ENCODE measurements around the gene POLDIP2.

The POLDIP2 gene

GRCh38 chr17:28335959-28336871 is 21.1 kb downstream of the POLDIP2 start:
- Histone ChIP-seq H3K27ac (ENCODE audit: low read length) (peak overlapping the region; percentile 88), H3K9me3 (ENCODE audit: control insufficient read depth in 2 of 2, low read length in 2 of 2) (no peaks in the 10 kb centered on the region), H3K27me3 (ENCODE audit: control insufficient read depth in 1 of 2, insufficient read depth in 2 of 2, low read length in 2 of 2) (no peaks in the 10 kb centered on the region), H3K4me3 (ENCODE audit: low read length in 2 of 2) (peak overlapping the region; percentile 94 to 96), H3K4me1 (ENCODE audit: control insufficient read depth, insufficient read depth, low read length) (peaks cover 31% of the 10 kb centered on the region), H3K9ac (ENCODE audit: low read length in 2 of 2) (peak overlapping the region; percentile 94 to 97), H3K36me3 (ENCODE audit: control insufficient read depth in 2 of 2, insufficient read depth in 2 of 2, low read length in 2 of 2) (peaks cover 12 to 19% of the 10 kb centered on the region in 2 donors)

- peak within 1 kb of the TSS; percentile 88 for H3K27ac ChIP-seq (ENCODE audit: low read length)
- no peaks in the 10 kb centered on the region for H3K9me3 ChIP-seq (ENCODE audit: control insufficient read depth in 2 of 2, low read length in 2 of 2)
- peaks cover 31% of the 10 kb centered on the region for H3K4me1 ChIP-seq (ENCODE audit: control insufficient read depth, insufficient read depth, low read length)
- H3K27me3 ChIP-seq (ENCODE audit: control insufficient read depth in 1 of 2, insufficient read depth in 2 of 2, low read length in 2 of 2), result no peaks in the 10 kb centered on the region
- H3K36me3 ChIP-seq (ENCODE audit: control insufficient read depth in 2 of 2, insufficient read depth in 2 of 2, low read length in 2 of 2), result peaks cover 10 to 14% of the 10 kb centered on the region in 2 donors
- H3K4me3 ChIP-seq (ENCODE audit: low read length in 2 of 2), result peak within 1 kb of the TSS; percentile 95 to 96
- peak within 1 kb of the TSS; percentile 94 to 97 for H3K9ac ChIP-seq (ENCODE audit: low read length in 2 of 2)
These were observed 21.9 kb downstream of the POLDIP2 start, which contains the start of the genes IFT20 and TNFAIP1 for GRCh38 chr17:28335201-28335958. Gene IFT20, minus strand, starts transcription at chr17:28335472. Its CDS starts 3,487 bp downstream, at chr17:28331985. Gene TNFAIP1, plus strand, starts transcription at chr17:28335761. Its CDS starts 3,761 bp downstream, at chr17:28339522.

GRCh38 chr17:28334666-28335200 is 22.6 kb downstream of the POLDIP2 start:
- no peaks in the 10 kb centered on the region for H3K9me3 ChIP-seq (ENCODE audit: control insufficient read depth in 2 of 2, low read length in 2 of 2)
- H3K4me3 ChIP-seq (ENCODE audit: low read length in 2 of 2), result peak overlapping the region; percentile 95 to 96
- H3K36me3 ChIP-seq (ENCODE audit: control insufficient read depth in 2 of 2, insufficient read depth in 2 of 2, low read length in 2 of 2), result peaks cover 10% of the 10 kb centered on the region in 2 donors
- H3K27ac ChIP-seq (ENCODE audit: low read length), result peak overlapping the region; percentile 88
- no peaks in the 10 kb centered on the region for H3K27me3 ChIP-seq (ENCODE audit: control insufficient read depth in 1 of 2, insufficient read depth in 2 of 2, low read length in 2 of 2)
- H3K9ac ChIP-seq (ENCODE audit: low read length in 2 of 2), result peak overlapping the region; percentile 82 to 87
- H3K4me1 ChIP-seq (ENCODE audit: control insufficient read depth, insufficient read depth, low read length), result peaks cover 31% of the 10 kb centered on the region

GRCh38 chr17:28334171-28334570 is 23.2 kb downstream of the POLDIP2 start:
- H3K4me1 ChIP-seq (ENCODE audit: control insufficient read depth, insufficient read depth, low read length), result peaks cover 31% of the 10 kb centered on the region
- no peaks in the 10 kb centered on the region for H3K27me3 ChIP-seq (ENCODE audit: control insufficient read depth in 1 of 2, insufficient read depth in 2 of 2, low read length in 2 of 2)
- peak overlapping the region; percentile 3 to 87 for H3K9ac ChIP-seq (ENCODE audit: low read length in 2 of 2)
- H3K4me3 ChIP-seq (ENCODE audit: low read length in 2 of 2), result peak overlapping the region; percentile 95 to 96
- no peaks in the 10 kb centered on the region for H3K9me3 ChIP-seq (ENCODE audit: control insufficient read depth in 2 of 2, low read length in 2 of 2)
- H3K36me3 ChIP-seq (ENCODE audit: control insufficient read depth in 2 of 2, insufficient read depth in 2 of 2, low read length in 2 of 2), result peaks cover 13 to 14% of the 10 kb centered on the region in 2 donors
- no peak overlapping the region for H3K27ac ChIP-seq (ENCODE audit: low read length)

GRCh38 chr17:28333083-28333746 is 24.1 kb downstream of the POLDIP2 start:
- Histone ChIP-seq H3K9ac (ENCODE audit: low read length in 2 of 2) (peak overlapping the region in 1 of 2 donors; percentile 5), H3K27ac (ENCODE audit: low read length) (no peak overlapping the region), H3K4me3 (ENCODE audit: low read length in 2 of 2) (no peak overlapping the region), H3K36me3 (ENCODE audit: control insufficient read depth in 2 of 2, insufficient read depth in 2 of 2, low read length in 2 of 2) (peaks cover 20 to 21% of the 10 kb centered on the region in 2 donors), H3K27me3 (ENCODE audit: control insufficient read depth in 1 of 2, insufficient read depth in 2 of 2, low read length in 2 of 2) (no peaks in the 10 kb centered on the region), H3K9me3 (ENCODE audit: control insufficient read depth in 2 of 2, low read length in 2 of 2) (no peaks in the 10 kb centered on the region), H3K4me1 (ENCODE audit: control insufficient read depth, insufficient read depth, low read length) (peaks cover 31% of the 10 kb centered on the region)

GRCh38 chr17:28331891-28332420 is 25.4 kb downstream of the POLDIP2 start:
- H3K27me3 ChIP-seq (ENCODE audit: control insufficient read depth in 1 of 2, insufficient read depth in 2 of 2, low read length in 2 of 2), result no peaks in the 10 kb centered on the region
- H3K9me3 ChIP-seq (ENCODE audit: control insufficient read depth in 2 of 2, low read length in 2 of 2), result no peaks in the 10 kb centered on the region
- no peak overlapping the region for H3K27ac ChIP-seq (ENCODE audit: low read length)
- no peak overlapping the region for H3K4me3 ChIP-seq (ENCODE audit: low read length in 2 of 2)
- H3K36me3 ChIP-seq (ENCODE audit: control insufficient read depth in 2 of 2, insufficient read depth in 2 of 2, low read length in 2 of 2), result peaks cover 20 to 30% of the 10 kb centered on the region in 2 donors
- H3K9ac ChIP-seq (ENCODE audit: low read length in 2 of 2), result no peak overlapping the region
- H3K4me1 ChIP-seq (ENCODE audit: control insufficient read depth, insufficient read depth, low read length), result peaks cover 31% of the 10 kb centered on the region

- peaks cover 24 to 30% of the 10 kb centered on the region in 2 donors for H3K36me3 ChIP-seq (ENCODE audit: control insufficient read depth in 2 of 2, insufficient read depth in 2 of 2, low read length in 2 of 2)
These were observed 26.7 kb downstream of the POLDIP2 start for GRCh38 chr17:28330671-28331070.

GRCh38 chr17:28328325-28328724 is 29.0 kb downstream of the POLDIP2 start:
- peaks cover 3% of the 10 kb centered on the region for H3K4me1 ChIP-seq (ENCODE audit: control insufficient read depth, insufficient read depth, low read length)
- H3K36me3 ChIP-seq (ENCODE audit: control insufficient read depth in 2 of 2, insufficient read depth in 2 of 2, low read length in 2 of 2), result peaks cover 24 to 30% of the 10 kb centered on the region in 2 donors
- no peak overlapping the region for H3K9ac ChIP-seq (ENCODE audit: low read length in 2 of 2)
- H3K9me3 ChIP-seq (ENCODE audit: control insufficient read depth in 2 of 2, low read length in 2 of 2), result no peaks in the 10 kb centered on the region
- no peaks in the 10 kb centered on the region for H3K27me3 ChIP-seq (ENCODE audit: control insufficient read depth in 1 of 2, insufficient read depth in 2 of 2, low read length in 2 of 2)
- no peak overlapping the region for H3K27ac ChIP-seq (ENCODE audit: low read length)
- no peak overlapping the region for H3K4me3 ChIP-seq (ENCODE audit: low read length in 2 of 2)

More at GRCh38 chr17:28330671-28331070, 26.7 kb downstream of the POLDIP2 start:
- Histone ChIP-seq H3K9me3 (ENCODE audit: control insufficient read depth in 2 of 2, low read length in 2 of 2) (no peaks in the 10 kb centered on the region), H3K27ac (ENCODE audit: low read length) (no peak overlapping the region), H3K9ac (ENCODE audit: low read length in 2 of 2) (no peak overlapping the region), H3K4me1 (ENCODE audit: control insufficient read depth, insufficient read depth, low read length) (peaks cover 19% of the 10 kb centered on the region), H3K27me3 (ENCODE audit: control insufficient read depth in 1 of 2, insufficient read depth in 2 of 2, low read length in 2 of 2) (no peaks in the 10 kb centered on the region), H3K4me3 (ENCODE audit: low read length in 2 of 2) (no peak overlapping the region)

GRCh38 chr17:28327709-28328108 is 29.6 kb downstream of the POLDIP2 start:
- peaks cover 24 to 30% of the 10 kb centered on the region in 2 donors for H3K36me3 ChIP-seq (ENCODE audit: control insufficient read depth in 2 of 2, insufficient read depth in 2 of 2, low read length in 2 of 2)
- no peak overlapping the region for H3K4me3 ChIP-seq (ENCODE audit: low read length in 2 of 2)
- no peaks in the 10 kb centered on the region for H3K9me3 ChIP-seq (ENCODE audit: control insufficient read depth in 2 of 2, low read length in 2 of 2)
- H3K4me1 ChIP-seq (ENCODE audit: control insufficient read depth, insufficient read depth, low read length), result no peaks in the 10 kb centered on the region
- no peaks in the 10 kb centered on the region for H3K27me3 ChIP-seq (ENCODE audit: control insufficient read depth in 1 of 2, insufficient read depth in 2 of 2, low read length in 2 of 2)
- H3K27ac ChIP-seq (ENCODE audit: low read length), result no peak overlapping the region
- no peak overlapping the region for H3K9ac ChIP-seq (ENCODE audit: low read length in 2 of 2)
